MM.1S (cell line): ENCODE data around the gene E4F1.

ENCODE experiments used
- DNase-seq: peaks from one replicate; pipeline ENCODE4 v3.0.0-alpha.2; 2015
- H2AFZ ChIP-seq: fragments of 300-600 bp; sonication (generic); 2 replicates; pipeline ENCODE4 v1.6.0; 2016; ENCODE audit warnings: antibody characterized with exemption, low read length
- H3F3A ChIP-seq: fragments of 300-600 bp; sonication (generic); 2 replicates; pipeline ENCODE4 v1.6.1; 2016; ENCODE audit warnings: mild to moderate bottlenecking, antibody characterized with exemption, low read length, moderate library complexity, mixed read lengths; ENCODE audit not compliant: insufficient read depth
- H3K27ac ChIP-seq: fragments of 300-600 bp; sonication (generic); 2 replicates; pipeline ENCODE4 v1.5.1; 2016; ENCODE audit warnings: mild to moderate bottlenecking, low read length
- H3K27me3 ChIP-seq: fragments of 300-600 bp; sonication (generic); replicated peaks from 2 replicates; pipeline ENCODE4 v1.6.0; 2016; ENCODE audit warnings: low read length; ENCODE audit not compliant: insufficient read depth
- H3K36me3 ChIP-seq: fragments of 300-600 bp; sonication (generic); replicated peaks from 2 replicates; pipeline ENCODE4 v1.6.1; 2016; ENCODE audit warnings: mild to moderate bottlenecking, low read length, mixed read lengths; ENCODE audit not compliant: insufficient read depth
- H3K4me1 ChIP-seq: fragments of 300-600 bp; sonication (generic); 2 replicates; pipeline ENCODE4 v1.6.1; 2016; ENCODE audit warnings: low read length, mixed read lengths
- H3K4me2 ChIP-seq: fragments of 300-600 bp; sonication (generic); 2 replicates; pipeline ENCODE4 v1.6.0; 2016; ENCODE audit warnings: low read depth, low read length
- H3K4me3 ChIP-seq: fragments of 300-600 bp; sonication (generic); 2 replicates; pipeline ENCODE4 v1.5.1; 2016; ENCODE audit warnings: low read length, mixed read lengths
- H3K79me2 ChIP-seq: fragments of 300-600 bp; sonication (generic); 2 replicates; pipeline ENCODE4 v1.6.1; 2016; ENCODE audit warnings: mixed run types, low read length, mixed read lengths
- H3K9ac ChIP-seq: fragments of 300-600 bp; sonication (generic); 2 replicates; pipeline ENCODE4 v1.6.1; 2016; ENCODE audit warnings: low read length, mixed read lengths
- H3K9me2 ChIP-seq: fragments of 300-600 bp; sonication (generic); replicated peaks from 2 replicates; pipeline ENCODE4 v1.6.1; 2016; ENCODE audit warnings: mild to moderate bottlenecking, low read length, mixed read lengths; ENCODE audit not compliant: insufficient read depth
- H3K9me3 ChIP-seq: fragments of 300-600 bp; sonication (generic); replicated peaks from 2 replicates; pipeline ENCODE4 v1.6.1; 2016; ENCODE audit warnings: mild to moderate bottlenecking, low read length, mixed read lengths; ENCODE audit not compliant: insufficient read depth
- H4K20me1 ChIP-seq: fragments of 300-600 bp; sonication (generic); 2 replicates; pipeline ENCODE4 v1.6.1; 2016; ENCODE audit warnings: mild to moderate bottlenecking, low read length, moderate library complexity, mixed read lengths; ENCODE audit not compliant: insufficient read depth
- EZH2 ChIP-seq: fragments of 300-600 bp; sonication (generic); optimal IDR thresholded peaks from 2 replicates; pipeline ENCODE3; 2017; ENCODE audit warnings: low read depth, mild to moderate bottlenecking, antibody characterized with exemption, low read length, mixed read lengths
- EZH2phosphoT487 ChIP-seq: fragments of 300-600 bp; sonication (generic); IDR thresholded peaks from 2 replicates; pipeline ENCODE4 v1.6.1; 2018; ENCODE audit warnings: antibody characterized with exemption, low read length
- TF ChIP-seq, protein P1 (sequence below): fragments of 300-600 bp; sonication (generic); IDR thresholded peaks from 2 replicates; pipeline ENCODE4 v1.5.1; 2016; ENCODE audit warnings: antibody characterized with exemption, low read length, mixed read lengths

The E4F1 gene

DNA sequence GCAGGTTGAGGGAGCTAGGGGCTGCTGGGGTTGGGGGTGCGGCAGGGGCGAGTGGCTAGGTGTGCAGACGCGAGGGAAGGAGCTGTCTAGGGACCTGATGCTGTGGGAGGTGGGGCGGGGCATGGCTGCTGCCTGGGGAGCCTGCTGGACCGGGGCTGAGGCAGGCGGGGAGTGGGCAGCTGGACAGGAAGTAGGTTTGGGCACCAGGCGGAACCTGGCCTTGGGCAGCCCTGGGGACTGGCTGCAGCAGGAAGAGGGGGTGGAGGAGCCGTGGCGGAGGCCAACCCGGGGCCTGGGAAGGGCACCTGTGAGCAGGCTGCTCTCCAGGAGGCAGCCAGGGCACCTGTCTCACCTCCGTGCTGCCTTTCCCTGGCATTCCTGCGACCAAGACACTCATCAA lies 7.0 kb downstream of the E4F1 start:
- H3K79me2 ChIP-seq, result peaks cover 35% of the 10 kb centered on the region
- no peaks in the 10 kb centered on the region for H3K36me3 ChIP-seq
- no peak overlapping the region for H3K4me3 ChIP-seq
- no peak for DNase-seq
- H3K9me3 ChIP-seq, result no peaks in the 10 kb centered on the region
- no peak overlapping the region for H3K27ac ChIP-seq
- H3K9me2 ChIP-seq, result no peaks in the 10 kb centered on the region
- H2AFZ ChIP-seq, result no peak overlapping the region
- H3F3A ChIP-seq, result no peaks in the 10 kb centered on the region
- no peaks in the 10 kb centered on the region for H3K4me1 ChIP-seq
- H3K27me3 ChIP-seq, result no peaks in the 10 kb centered on the region
- no peaks in the 10 kb centered on the region for H4K20me1 ChIP-seq
- no peak overlapping the region for H3K4me2 ChIP-seq
- TF ChIP-seq, protein P1, sequence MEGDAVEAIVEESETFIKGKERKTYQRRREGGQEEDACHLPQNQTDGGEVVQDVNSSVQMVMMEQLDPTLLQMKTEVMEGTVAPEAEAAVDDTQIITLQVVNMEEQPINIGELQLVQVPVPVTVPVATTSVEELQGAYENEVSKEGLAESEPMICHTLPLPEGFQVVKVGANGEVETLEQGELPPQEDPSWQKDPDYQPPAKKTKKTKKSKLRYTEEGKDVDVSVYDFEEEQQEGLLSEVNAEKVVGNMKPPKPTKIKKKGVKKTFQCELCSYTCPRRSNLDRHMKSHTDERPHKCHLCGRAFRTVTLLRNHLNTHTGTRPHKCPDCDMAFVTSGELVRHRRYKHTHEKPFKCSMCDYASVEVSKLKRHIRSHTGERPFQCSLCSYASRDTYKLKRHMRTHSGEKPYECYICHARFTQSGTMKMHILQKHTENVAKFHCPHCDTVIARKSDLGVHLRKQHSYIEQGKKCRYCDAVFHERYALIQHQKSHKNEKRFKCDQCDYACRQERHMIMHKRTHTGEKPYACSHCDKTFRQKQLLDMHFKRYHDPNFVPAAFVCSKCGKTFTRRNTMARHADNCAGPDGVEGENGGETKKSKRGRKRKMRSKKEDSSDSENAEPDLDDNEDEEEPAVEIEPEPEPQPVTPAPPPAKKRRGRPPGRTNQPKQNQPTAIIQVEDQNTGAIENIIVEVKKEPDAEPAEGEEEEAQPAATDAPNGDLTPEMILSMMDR, result no peak
- TF ChIP-seq EZH2 (no peak), EZH2phosphoT487 (no peak)
- H3K9ac ChIP-seq, result no peak overlapping the region

DNA sequence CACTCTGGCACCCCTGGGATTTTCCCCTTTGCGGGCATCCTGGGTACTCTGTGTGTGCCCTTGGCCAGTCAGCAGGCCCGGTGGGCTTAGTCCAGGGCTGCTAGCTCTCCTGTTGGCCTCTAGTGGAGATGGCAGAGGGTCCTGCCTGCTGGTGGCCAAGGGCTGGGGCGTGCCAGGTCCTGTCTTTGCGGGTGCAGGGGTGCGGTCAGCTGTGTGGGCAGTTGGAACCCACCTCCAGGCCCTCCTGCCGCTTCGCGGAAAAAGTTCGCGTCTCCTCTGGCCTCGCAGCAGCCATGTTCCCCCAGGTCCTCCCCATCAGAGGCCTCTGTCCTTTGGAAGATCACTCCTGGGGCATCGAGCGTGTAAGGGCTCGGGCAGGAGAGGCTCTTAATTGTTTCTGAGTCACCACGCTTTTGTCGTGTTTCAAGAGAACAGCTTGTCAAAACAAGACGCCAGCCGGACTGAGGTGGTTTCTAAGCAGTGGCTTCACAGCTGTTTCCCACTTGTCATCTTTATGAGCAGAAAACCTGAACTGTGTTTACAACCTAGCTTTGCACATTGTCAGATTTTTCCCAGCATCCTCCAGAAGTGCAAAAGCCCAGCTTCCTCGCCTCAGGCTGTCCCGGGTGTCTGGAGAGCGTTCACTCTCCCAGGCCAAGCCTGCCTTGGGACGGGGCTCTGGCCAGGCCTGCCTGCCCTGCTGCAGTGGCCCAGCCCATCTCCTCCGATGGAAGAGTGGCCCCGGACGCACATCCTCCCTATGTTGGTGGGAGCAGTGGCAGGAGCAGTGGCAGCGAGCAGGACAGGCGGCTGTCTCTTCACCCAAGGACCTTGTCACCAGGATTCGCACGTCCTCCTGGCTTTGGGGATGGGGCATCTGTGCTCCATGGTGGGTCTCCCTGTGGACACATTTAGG lies 7.9 kb downstream of the E4F1 start:
- Histone ChIP-seq H3K9me2 (no peaks in the 10 kb centered on the region), H3K4me2 (no peak overlapping the region), H3K4me3 (no peak overlapping the region), H3K36me3 (no peaks in the 10 kb centered on the region), H3K9me3 (no peaks in the 10 kb centered on the region), H3K9ac (no peak overlapping the region), H3K27ac (no peak overlapping the region), H2AFZ (no peak overlapping the region), H4K20me1 (no peaks in the 10 kb centered on the region), H3K27me3 (no peaks in the 10 kb centered on the region), H3K79me2 (peaks cover 26% of the 10 kb centered on the region), H3F3A (no peaks in the 10 kb centered on the region), H3K4me1 (no peaks in the 10 kb centered on the region)
- TF ChIP-seq EZH2phosphoT487, result no peak
- no peak for TF ChIP-seq EZH2
- TF ChIP-seq, protein P1, result no peak
- DNase-seq, result no peak

DNA sequence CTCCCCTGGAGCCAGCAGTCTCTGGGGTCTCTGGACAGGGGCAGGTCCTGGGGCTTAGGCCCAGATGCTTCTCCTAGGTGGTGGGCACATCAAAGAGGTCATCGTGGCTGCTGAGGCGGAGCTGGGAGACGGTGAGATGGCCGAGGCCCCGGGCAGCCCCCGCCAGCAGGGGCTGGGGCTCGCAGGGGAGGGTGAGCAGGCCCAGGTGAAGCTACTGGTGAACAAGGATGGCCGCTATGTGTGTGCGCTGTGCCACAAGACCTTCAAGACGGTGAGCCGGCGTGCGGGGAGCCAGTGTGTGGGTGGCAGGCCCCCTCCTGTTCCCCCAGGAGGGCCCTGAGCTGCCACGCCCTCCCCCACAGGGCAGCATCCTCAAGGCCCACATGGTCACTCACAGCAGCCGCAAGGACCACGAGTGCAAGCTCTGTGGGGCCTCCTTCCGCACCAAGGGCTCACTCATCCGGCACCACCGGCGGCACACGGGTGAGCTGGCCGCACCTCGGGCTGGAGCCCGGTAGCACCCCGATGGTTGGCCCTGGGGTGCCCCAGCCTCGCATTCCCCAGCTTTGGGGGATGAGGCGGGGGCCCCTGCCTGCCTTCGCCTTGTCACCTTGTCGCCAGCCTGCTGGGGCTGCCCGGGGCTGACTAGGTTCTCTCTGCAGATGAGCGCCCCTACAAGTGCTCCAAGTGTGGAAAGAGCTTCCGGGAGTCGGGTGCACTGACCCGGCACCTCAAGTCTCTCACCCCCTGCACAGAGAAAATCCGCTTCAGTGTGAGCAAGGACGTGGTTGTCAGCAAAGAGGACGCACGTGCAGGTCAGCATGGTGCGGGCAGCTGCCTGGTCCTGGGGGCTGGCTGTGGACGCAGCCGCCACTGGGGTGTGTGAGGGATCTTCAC lies 9.0 kb downstream of the E4F1 start:
- H3K79me2 ChIP-seq, result peaks cover 17% of the 10 kb centered on the region

More for the DNA sequence above, 9.0 kb downstream of the E4F1 start:
- H3F3A ChIP-seq, result no peaks in the 10 kb centered on the region
- H3K27me3 ChIP-seq, result no peaks in the 10 kb centered on the region; the same call in 1 of the 2 replicates
- no peak overlapping the region for H3K27ac ChIP-seq
- H4K20me1 ChIP-seq, result no peaks in the 10 kb centered on the region
- no peaks in the 10 kb centered on the region for H3K9me3 ChIP-seq
- TF ChIP-seq EZH2phosphoT487, result no peak
- H3K4me2 ChIP-seq, result no peak overlapping the region
- H3K4me1 ChIP-seq, result no peaks in the 10 kb centered on the region
- H3K36me3 ChIP-seq, result no peaks in the 10 kb centered on the region
- no peak overlapping the region for H3K4me3 ChIP-seq
- no peaks in the 10 kb centered on the region for H3K9me2 ChIP-seq
- no peak overlapping the region for H3K9ac ChIP-seq
- no peak overlapping the region for H2AFZ ChIP-seq
- no peak for DNase-seq
